CD8-positive, alpha-beta memory T cell (primary cell): ENCODE measurements around the gene MAS1L. TPM values are rescaled to one million over a fixed set of nuclear protein-coding genes. Genes with fewer than 3 reads are reported as not detected.

Experiments
- CTCF ChIA-PET: fragments of 350-600 bp; sonication (Branson Sonifier 250); formaldehyde crosslinking; loops from one replicate; lab custom pipeline; 2021; ENCODE audit warnings: antibody characterized with exemption; lab: Charles Lee
- POLR2A ChIA-PET: fragments of 350-600 bp; sonication (Branson Sonifier 250); formaldehyde crosslinking; loops from one replicate; lab custom pipeline; 2021; ENCODE audit warnings: antibody characterized with exemption; lab: Charles Lee
- DNase-seq, 5 donors: peaks; one replicate each; pipeline versions ENCODE4 v3.0.0 to v3.0.0-alpha.2; 2020 to 2022; ENCODE audit warnings: mixed read lengths in 1 of 5
- H3K27ac ChIP-seq: one replicate; pipeline ENCODE4 v1.7.0; 2013; ENCODE audit warnings: low read depth, mild to moderate bottlenecking, low read length, moderate library complexity
- H3K27me3 ChIP-seq: 2 replicates; pipeline ENCODE4 v1.7.0; 2013; ENCODE audit warnings: low read length, mild to moderate bottlenecking; ENCODE audit not compliant: insufficient read depth, poor library complexity, severe bottlenecking
- H3K36me3 ChIP-seq: 2 replicates; pipeline ENCODE4 v1.7.0; 2013; ENCODE audit warnings: mild to moderate bottlenecking, low read length, moderate library complexity; ENCODE audit not compliant: insufficient read depth
- H3K4me1 ChIP-seq: 2 replicates; pipeline ENCODE4 v1.7.0; 2013; ENCODE audit warnings: mild to moderate bottlenecking, low read length, moderate library complexity; ENCODE audit not compliant: insufficient read depth
- H3K4me3 ChIP-seq: 2 replicates; pipeline ENCODE4 v1.7.0; 2013; ENCODE audit warnings: mild to moderate bottlenecking, low read length
- H3K9me3 ChIP-seq: 2 replicates; pipeline ENCODE4 v1.7.0; 2013; ENCODE audit warnings: mild to moderate bottlenecking, low read length
- H3K27ac Mint-ChIP-seq, 8 donors: one replicate each; pipeline ENCODE4 v1.8.0; 2020 to 2021; ENCODE audit warnings: mixed read lengths in 8 of 8, mild to moderate bottlenecking in 6 of 8, inconsistent platforms in 3 of 8, moderate library complexity in 3 of 8
- H3K27me3 Mint-ChIP-seq, 2 donors: one replicate each; pipeline ENCODE4 v1.8.0; 2020 to 2021; ENCODE audit warnings: mixed read lengths in 2 of 2, mild to moderate bottlenecking in 1 of 2, moderate library complexity in 1 of 2
- H3K36me3 Mint-ChIP-seq, 3 donors: one replicate each; pipeline ENCODE4 v1.8.0; 2020 to 2021; ENCODE audit warnings: mixed read lengths in 3 of 3, inconsistent platforms in 1 of 3, mild to moderate bottlenecking in 1 of 3
- H3K4me1 Mint-ChIP-seq, 3 donors: one replicate each; pipeline ENCODE4 v1.8.0; 2020 to 2021; ENCODE audit warnings: mixed read lengths in 3 of 3, inconsistent platforms in 1 of 3, mild to moderate bottlenecking in 1 of 3
- H3K4me3 Mint-ChIP-seq, 7 donors: one replicate each; pipeline ENCODE4 v1.8.0; 2020 to 2021; ENCODE audit warnings: mixed read lengths in 7 of 7, mild to moderate bottlenecking in 6 of 7, moderate library complexity in 4 of 7, inconsistent platforms in 2 of 7
- H3K9me3 Mint-ChIP-seq, 5 donors: one replicate each; pipeline ENCODE4 v1.8.0; 2020 to 2022; ENCODE audit warnings: mixed read lengths in 5 of 5, mild to moderate bottlenecking in 3 of 5, moderate library complexity in 2 of 5, inconsistent platforms in 1 of 5
- polyA plus RNA-seq: library from polyadenylated mRNA; unstranded; fragments of 300-500 nt; fragmentation: Illumina TruSeq; gene quantifications from one replicate; pipeline ENCODE4 v1.2.3, GENCODE V29; 2021
- total RNA-seq, 2 experiments: library from RNA; stranded (reverse); gene quantifications; one replicate each; pipeline ENCODE4 v1.2.3, GENCODE V29; 2021

Gene MAS1L
- total and polyA plus RNA-seq, 3 experiments from 2014 or later: not detected

- no peaks in the 10 kb centered on the region for H3K4me1 ChIP-seq
- H3K27ac ChIP-seq: no peak overlapping the region
- no peak for DNase-seq
- no peaks in the 10 kb centered on the region for H3K36me3 Mint-ChIP-seq
- H3K9me3 Mint-ChIP-seq: no peaks in the 10 kb centered on the region
- H3K4me3 ChIP-seq: no peak overlapping the region
- POLR2A ChIA-PET: no interaction called here
- no peaks in the 10 kb centered on the region for H3K36me3 ChIP-seq
- CTCF ChIA-PET: no interaction called here
- H3K4me3 Mint-ChIP-seq: no peak overlapping the region
- peaks cover 12 to 45% of the 10 kb centered on the region in 2 donors for H3K27me3 Mint-ChIP-seq
- H3K4me1 Mint-ChIP-seq: no peaks in the 10 kb centered on the region
- H3K27me3 ChIP-seq: no peaks in the 10 kb centered on the region
- no peaks in the 10 kb centered on the region for H3K9me3 ChIP-seq
- H3K27ac Mint-ChIP-seq: no peak overlapping the region
These were observed 1.1 kb upstream of the MAS1L start for GRCh38 chr6:29488874-29489273.

- Histone ChIP-seq H3K4me1 (no peaks in the 10 kb centered on the region), H3K4me3 (no peak overlapping the region), H3K36me3 (no peaks in the 10 kb centered on the region), H3K27ac (no peak overlapping the region), H3K27me3 (no peaks in the 10 kb centered on the region), H3K9me3 (no peaks in the 10 kb centered on the region)
- Mint-ChIP-seq H3K9me3 (no peaks in the 10 kb centered on the region), H3K27ac (no peak overlapping the region), H3K4me3 (no peak overlapping the region), H3K27me3 (peaks cover 13 to 47% of the 10 kb centered on the region in 2 donors), H3K4me1 (no peaks in the 10 kb centered on the region), H3K36me3 (no peaks in the 10 kb centered on the region)
- ChIA-PET POLR2A (no interaction called here), CTCF (no interaction called here)
- DNase-seq: no peak
These were observed 625 bp downstream of the MAS1L start for GRCh38 chr6:29487131-29487530.

GRCh38 chr6:29486577-29486976, 1.2 kb downstream of the MAS1L start:
- H3K4me1 ChIP-seq: no peaks in the 10 kb centered on the region
- ChIA-PET POLR2A (no interaction called here), CTCF (no interaction called here)
- DNase-seq: no peak
- Mint-ChIP-seq H3K4me3 (no peak overlapping the region), H3K9me3 (no peaks in the 10 kb centered on the region), H3K36me3 (no peaks in the 10 kb centered on the region), H3K27me3 (peaks cover 13 to 47% of the 10 kb centered on the region in 2 donors), H3K27ac (no peak overlapping the region), H3K4me1 (no peaks in the 10 kb centered on the region)
- H3K4me3 ChIP-seq: no peak overlapping the region
- H3K36me3 ChIP-seq: no peaks in the 10 kb centered on the region
- no peaks in the 10 kb centered on the region for H3K27me3 ChIP-seq
- H3K9me3 ChIP-seq: no peaks in the 10 kb centered on the region
- no peak overlapping the region for H3K27ac ChIP-seq

GRCh38 chr6:29483735-29484134, 4.0 kb downstream of the MAS1L start:
- peaks cover 20 to 36% of the 10 kb centered on the region in 2 donors for H3K27me3 Mint-ChIP-seq
- Histone ChIP-seq H3K27ac (no peak overlapping the region), H3K9me3 (no peaks in the 10 kb centered on the region), H3K36me3 (no peaks in the 10 kb centered on the region), H3K4me1 (no peaks in the 10 kb centered on the region), H3K4me3 (no peak overlapping the region), H3K27me3 (no peaks in the 10 kb centered on the region)
- H3K9me3 Mint-ChIP-seq: no peaks in the 10 kb centered on the region
- no peak overlapping the region for H3K4me3 Mint-ChIP-seq
- no peaks in the 10 kb centered on the region for H3K36me3 Mint-ChIP-seq
- no peak for DNase-seq
- CTCF ChIA-PET: no interaction called here
- POLR2A ChIA-PET: no interaction called here
- no peak overlapping the region for H3K27ac Mint-ChIP-seq
- H3K4me1 Mint-ChIP-seq: no peaks in the 10 kb centered on the region

- no peaks in the 10 kb centered on the region for H3K9me3 ChIP-seq
- CTCF ChIA-PET: no interaction called here
- no peak for DNase-seq
- no peak overlapping the region for H3K27ac Mint-ChIP-seq
- H3K4me3 Mint-ChIP-seq: no peak overlapping the region
- H3K36me3 ChIP-seq: no peaks in the 10 kb centered on the region
- POLR2A ChIA-PET: no interaction called here
- no peaks in the 10 kb centered on the region for H3K9me3 Mint-ChIP-seq
- H3K27me3 Mint-ChIP-seq: peaks cover 20 to 36% of the 10 kb centered on the region in 2 donors
- no peak overlapping the region for H3K4me3 ChIP-seq
- H3K36me3 Mint-ChIP-seq: no peaks in the 10 kb centered on the region
- H3K4me1 Mint-ChIP-seq: no peaks in the 10 kb centered on the region
- H3K4me1 ChIP-seq: no peaks in the 10 kb centered on the region
- no peak overlapping the region for H3K27ac ChIP-seq
- H3K27me3 ChIP-seq: no peaks in the 10 kb centered on the region
These were observed 4.6 kb downstream of the MAS1L start for GRCh38 chr6:29483186-29483585.

- Histone ChIP-seq H3K36me3 (no peaks in the 10 kb centered on the region), H3K4me3 (no peak overlapping the region), H3K27ac (no peak overlapping the region), H3K27me3 (no peaks in the 10 kb centered on the region), H3K4me1 (no peaks in the 10 kb centered on the region), H3K9me3 (no peaks in the 10 kb centered on the region)
- H3K27me3 Mint-ChIP-seq: peaks cover 9 to 28% of the 10 kb centered on the region in 2 donors
- no peaks in the 10 kb centered on the region for H3K9me3 Mint-ChIP-seq
- H3K36me3 Mint-ChIP-seq: no peaks in the 10 kb centered on the region
- no peak overlapping the region for H3K4me3 Mint-ChIP-seq
- DNase-seq: no peak
- CTCF ChIA-PET: no interaction called here
- H3K27ac Mint-ChIP-seq: no peak overlapping the region
- no peaks in the 10 kb centered on the region for H3K4me1 Mint-ChIP-seq
- POLR2A ChIA-PET: interaction anchor here (0.6 kb wide), 1 partner anchor 741 kb away, joined by 4 read pairs; no protein-coding TSS in a partner anchor
These were observed 8.2 kb downstream of the MAS1L start for GRCh38 chr6:29479560-29479959.

GRCh38 chr6:29478740-29479139, 9.0 kb downstream of the MAS1L start:
- H3K4me1 ChIP-seq: no peaks in the 10 kb centered on the region
- no peaks in the 10 kb centered on the region for H3K9me3 ChIP-seq
- H3K36me3 ChIP-seq: no peaks in the 10 kb centered on the region
- POLR2A ChIA-PET: interaction anchor here (0.6 kb wide), 1 partner anchor 742 kb away, joined by 4 read pairs; no protein-coding TSS in a partner anchor
- no peak overlapping the region for H3K4me3 ChIP-seq
- Mint-ChIP-seq H3K27me3 (peaks cover 8 to 19% of the 10 kb centered on the region in 2 donors), H3K27ac (no peak overlapping the region), H3K36me3 (no peaks in the 10 kb centered on the region), H3K9me3 (no peaks in the 10 kb centered on the region), H3K4me3 (no peak overlapping the region), H3K4me1 (no peaks in the 10 kb centered on the region)
- CTCF ChIA-PET: no interaction called here
- no peak overlapping the region for H3K27ac ChIP-seq
- DNase-seq: no peak
- no peaks in the 10 kb centered on the region for H3K27me3 ChIP-seq

- Histone ChIP-seq H3K36me3 (no peaks in the 10 kb centered on the region), H3K4me3 (no peak overlapping the region), H3K4me1 (no peaks in the 10 kb centered on the region), H3K27me3 (no peaks in the 10 kb centered on the region), H3K9me3 (no peaks in the 10 kb centered on the region), H3K27ac (no peak overlapping the region)
- no peaks in the 10 kb centered on the region for H3K36me3 Mint-ChIP-seq
- no peak overlapping the region for H3K27ac Mint-ChIP-seq
- peaks cover 10 to 17% of the 10 kb centered on the region in 2 donors for H3K27me3 Mint-ChIP-seq
- ChIA-PET POLR2A (no interaction called here), CTCF (no interaction called here)
- peaks cover 0 to 1% (median 0%) of the 10 kb centered on the region in 5 donors for H3K9me3 Mint-ChIP-seq
- no peak overlapping the region for H3K4me3 Mint-ChIP-seq
- DNase-seq: no peak
- H3K4me1 Mint-ChIP-seq: no peaks in the 10 kb centered on the region
These were observed 9.8 kb downstream of the MAS1L start for GRCh38 chr6:29477923-29478450.
